Mesenchymal stem cell (in vitro differentiated cells and primary cell): ENCODE measurements around the gene PTPRQ.
"Not testable (repeated sequence)": the region's sequence is repeated elsewhere in the genome, so short reads cannot be mapped to it uniquely, and the experiment has no call there.

Experiments used
- DNase-seq: peaks from one replicate; pipeline ENCODE4 v3.0.0-alpha.2; 2013
- H2AFZ ChIP-seq: one replicate; pipeline ENCODE4 v1.6.1; 2013; ENCODE audit warnings: low read depth, mild to moderate bottlenecking, control low read depth, inconsistent platforms, low read length, moderate library complexity
- H2AK5ac ChIP-seq: 2 replicates; pipeline ENCODE4 v1.6.1; 2013; ENCODE audit warnings: low read length, moderate library complexity, mild to moderate bottlenecking, inconsistent platforms; ENCODE audit not compliant: severe bottlenecking
- H2BK120ac ChIP-seq: one replicate; pipeline ENCODE4 v1.6.1; 2013; ENCODE audit warnings: low read depth, mild to moderate bottlenecking, inconsistent platforms, low read length, moderate library complexity
- H2BK12ac ChIP-seq, 2 experiments: one replicate each; pipeline ENCODE4 v1.6.1; 2013; ENCODE audit warnings: inconsistent platforms in 2 of 2, low read length in 2 of 2, mild to moderate bottlenecking in 2 of 2, moderate library complexity in 2 of 2, control low read depth in 1 of 2
- H2BK15ac ChIP-seq: one replicate; pipeline ENCODE4 v1.6.1; 2013; ENCODE audit warnings: mild to moderate bottlenecking, low read depth, inconsistent platforms; ENCODE audit not compliant: poor library complexity, severe bottlenecking
- H2BK5ac ChIP-seq: 2 replicates; pipeline ENCODE4 v1.6.1; 2013; ENCODE audit warnings: low read depth, mild to moderate bottlenecking, low read length, control low read depth, inconsistent platforms; ENCODE audit not compliant: poor library complexity, severe bottlenecking
- H3K14ac ChIP-seq, 2 experiments: one replicate each; pipeline ENCODE4 v1.6.1; 2013; ENCODE audit warnings: inconsistent platforms in 2 of 2, low read length in 2 of 2, control low read depth in 1 of 2, mild to moderate bottlenecking in 1 of 2, moderate library complexity in 1 of 2
- H3K18ac ChIP-seq, 2 experiments: one replicate each; pipeline ENCODE4 v1.6.1; 2013; ENCODE audit warnings: inconsistent platforms in 2 of 2, low read length in 2 of 2, control low read depth in 1 of 2, low read depth in 1 of 2, mild to moderate bottlenecking in 1 of 2
- H3K23ac ChIP-seq, 2 experiments: one replicate each; pipeline ENCODE4 v1.6.1; 2013; ENCODE audit warnings: inconsistent platforms in 2 of 2, low read length in 2 of 2, mild to moderate bottlenecking in 2 of 2, moderate library complexity in 2 of 2, control low read depth in 1 of 2
- H3K27ac ChIP-seq: 2 replicates; pipeline ENCODE4 v1.5.1; 2013; ENCODE audit warnings: mild to moderate bottlenecking, moderate library complexity, low read length, control low read depth, inconsistent platforms; ENCODE audit not compliant: poor library complexity, severe bottlenecking
- H3K27me3 ChIP-seq, 2 experiments: 2 replicates each; pipeline versions ENCODE4 v1.6.1 to v1.7.0; 2013; ENCODE audit warnings: low read length in 2 of 2, mild to moderate bottlenecking in 2 of 2, moderate library complexity in 2 of 2, control low read depth in 1 of 2, inconsistent platforms in 1 of 2; ENCODE audit not compliant: control insufficient read depth in 1 of 2, insufficient read depth in 1 of 2
- H3K36me3 ChIP-seq, 2 experiments: 2 replicates each; pipeline versions ENCODE4 v1.6.1 to v1.7.0; 2013; ENCODE audit warnings: low read length in 2 of 2, control low read depth in 1 of 2, inconsistent platforms in 1 of 2, low read depth in 1 of 2, mild to moderate bottlenecking in 1 of 2; ENCODE audit not compliant: insufficient read depth in 2 of 2, control insufficient read depth in 1 of 2
- H3K4ac ChIP-seq, 2 experiments: one replicate each; pipeline ENCODE4 v1.6.1; 2013; ENCODE audit warnings: inconsistent platforms in 2 of 2, low read length in 2 of 2, mild to moderate bottlenecking in 2 of 2, moderate library complexity in 2 of 2, control low read depth in 1 of 2, low read depth in 1 of 2
- H3K4me1 ChIP-seq: 2 replicates; pipeline ENCODE4 v1.6.1; 2013; ENCODE audit warnings: low read depth, low read length, control low read depth; ENCODE audit not compliant: control insufficient read depth, insufficient read depth
- H3K4me2 ChIP-seq: 2 replicates; pipeline ENCODE4 v1.6.1; 2013; ENCODE audit warnings: low read length, mild to moderate bottlenecking, inconsistent platforms; ENCODE audit not compliant: poor library complexity, severe bottlenecking
- H3K4me3 ChIP-seq, 2 experiments: 2 replicates each; pipeline versions ENCODE4 v1.5.1 to v1.7.0; 2013; ENCODE audit warnings: low read length in 2 of 2, mild to moderate bottlenecking in 2 of 2, control low read depth in 1 of 2, low read depth in 1 of 2; ENCODE audit not compliant: insufficient read depth in 1 of 2
- H3K79me1 ChIP-seq: replicated peaks from 2 replicates; pipeline ENCODE4 v1.6.1; 2013; ENCODE audit warnings: mild to moderate bottlenecking, control low read depth, low read length, inconsistent platforms; ENCODE audit not compliant: poor library complexity, severe bottlenecking
- H3K9ac ChIP-seq: 2 replicates; pipeline ENCODE4 v1.7.0; 2013; ENCODE audit warnings: mild to moderate bottlenecking, low read length, moderate library complexity
- H3K9me3 ChIP-seq: 2 replicates; pipeline ENCODE4 v1.7.0; 2013; ENCODE audit warnings: mild to moderate bottlenecking, low read length; ENCODE audit not compliant: control insufficient read depth
- H4K8ac ChIP-seq: one replicate; pipeline ENCODE4 v1.6.1; 2013; ENCODE audit warnings: inconsistent platforms, mild to moderate bottlenecking, low read length, moderate library complexity
- H4K91ac ChIP-seq: one replicate; pipeline ENCODE4 v1.6.1; 2013; ENCODE audit warnings: mild to moderate bottlenecking, low read length, inconsistent platforms
- WGBS: methylation state at CpG from one replicate; pipeline ENCODE4 v1.1.7; 2013; ENCODE audit warnings: mixed read lengths; 5-methylcytosine and 5-hydroxymethylcytosine counted together

Gene PTPRQ

GRCh38 chr12:80477521-80478145 lies 33.6 kb downstream of the PTPRQ start:
- H3K9me3 ChIP-seq = not testable (repeated sequence)
- 93% methylated on average over 31 of the region's 31 CpGs for WGBS

GRCh38 chr12:80484746-80485145 lies 40.7 kb downstream of the PTPRQ start:
- WGBS = 100% methylated on average over 1 of the region's 2 CpGs
- DNase-seq = no peak
- no peak overlapping the region for H2BK120ac ChIP-seq
- no peak overlapping the region for H3K27ac ChIP-seq
- no peak overlapping the region for H3K18ac ChIP-seq
- no peak overlapping the region for H3K4me3 ChIP-seq
- no peak overlapping the region for H3K23ac ChIP-seq
- no peak overlapping the region for H4K8ac ChIP-seq
- H3K27me3 ChIP-seq = no peaks in the 10 kb centered on the region
- H3K4ac ChIP-seq = no peak overlapping the region
- no peak overlapping the region for H2AFZ ChIP-seq
- no peak overlapping the region for H2BK5ac ChIP-seq
- no peak overlapping the region for H2AK5ac ChIP-seq
- H3K9me3 ChIP-seq = no peaks in the 10 kb centered on the region
- H3K9ac ChIP-seq = no peak overlapping the region
- H4K91ac ChIP-seq = no peak overlapping the region
- no peak overlapping the region for H2BK12ac ChIP-seq
- H3K79me1 ChIP-seq = no peaks in the 10 kb centered on the region
- no peak overlapping the region for H2BK15ac ChIP-seq
- H3K14ac ChIP-seq = no peak overlapping the region
- no peak overlapping the region for H3K4me2 ChIP-seq
- H3K36me3 ChIP-seq = no peaks in the 10 kb centered on the region
- H3K4me1 ChIP-seq = peaks cover 3% of the 10 kb centered on the region

More at GRCh38 chr12:80477521-80478145, 33.6 kb downstream of the PTPRQ start:
- H3K23ac ChIP-seq, H3K4ac ChIP-seq, H3K27me3 ChIP-seq, H3K79me1 ChIP-seq, H2BK5ac ChIP-seq, H4K8ac ChIP-seq, H2BK12ac ChIP-seq, H3K4me3 ChIP-seq, H3K4me2 ChIP-seq, H4K91ac ChIP-seq, H2AFZ ChIP-seq, H3K27ac ChIP-seq, H3K9ac ChIP-seq, H3K14ac ChIP-seq, H2AK5ac ChIP-seq, H3K36me3 ChIP-seq, H3K4me1 ChIP-seq, H2BK120ac ChIP-seq, H2BK15ac ChIP-seq, H3K18ac ChIP-seq, DNase-seq: not testable (repeated sequence)

GRCh38 chr12:80485222-80485987 lies 41.4 kb downstream of the PTPRQ start:
- Histone ChIP-seq H2BK12ac (no peak overlapping the region), H3K9me3 (no peaks in the 10 kb centered on the region), H3K4me2 (no peak overlapping the region), H4K91ac (no peak overlapping the region), H3K4me1 (peaks cover 3% of the 10 kb centered on the region), H3K23ac (no peak overlapping the region), H2AK5ac (peak overlapping the region; percentile 75), H2BK15ac (no peak overlapping the region), H3K9ac (no peak overlapping the region), H2BK5ac (no peak overlapping the region), H3K79me1 (no peaks in the 10 kb centered on the region), H3K4ac (no peak overlapping the region), H3K14ac (no peak overlapping the region), H3K27me3 (no peaks in the 10 kb centered on the region), H3K36me3 (no peaks in the 10 kb centered on the region), H3K18ac (no peak overlapping the region), H2BK120ac (no peak overlapping the region), H3K4me3 (no peak overlapping the region), H3K27ac (no peak overlapping the region), H2AFZ (no peak overlapping the region), H4K8ac (no peak overlapping the region)
- no peak for DNase-seq
- WGBS = 90% methylated on average over 5 of the region's 5 CpGs

DNA sequence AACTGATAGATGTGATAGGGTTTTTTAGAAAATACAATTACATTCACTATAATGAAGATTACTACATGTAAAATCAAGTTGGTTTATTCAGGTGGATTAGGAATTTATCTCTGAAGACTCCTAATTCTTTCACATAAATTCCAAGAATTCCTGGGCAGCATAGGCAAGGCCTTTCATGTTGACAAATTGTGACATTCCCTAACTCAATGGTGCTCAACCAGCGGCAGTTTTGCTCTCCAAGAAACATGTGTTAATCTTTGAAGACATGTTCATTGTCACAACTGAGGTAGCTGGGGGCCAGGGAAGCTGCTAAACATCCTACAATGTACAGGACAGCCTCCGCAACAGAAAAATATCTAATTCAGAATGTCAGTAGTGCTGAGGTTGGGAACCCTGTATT lies 46.3 kb downstream of the PTPRQ start:
- no peak overlapping the region for H2BK5ac ChIP-seq
- no peak overlapping the region for H3K14ac ChIP-seq
- no peak overlapping the region for H3K18ac ChIP-seq
- H3K4ac ChIP-seq = no peak overlapping the region
- no peaks in the 10 kb centered on the region for H3K27me3 ChIP-seq
- H3K4me2 ChIP-seq = no peak overlapping the region
- no peak overlapping the region for H4K91ac ChIP-seq
- WGBS = 67% methylated on average over 1 of the region's 2 CpGs
- no peak overlapping the region for H2BK120ac ChIP-seq
- no peak overlapping the region for H3K4me3 ChIP-seq
- H3K9me3 ChIP-seq = no peaks in the 10 kb centered on the region
- peak overlapping the region; percentile 38 for H3K27ac ChIP-seq
- H2BK12ac ChIP-seq = no peak overlapping the region
- H4K8ac ChIP-seq = no peak overlapping the region
- peaks cover 1% of the 10 kb centered on the region for H3K4me1 ChIP-seq
- no peaks in the 10 kb centered on the region for H3K79me1 ChIP-seq
- H2BK15ac ChIP-seq = no peak overlapping the region
- no peak for DNase-seq
- no peaks in the 10 kb centered on the region for H3K36me3 ChIP-seq
- no peak overlapping the region for H2AK5ac ChIP-seq
- H2AFZ ChIP-seq = no peak overlapping the region
- no peak overlapping the region for H3K23ac ChIP-seq
- no peak overlapping the region for H3K9ac ChIP-seq
